HFF-Myc (cell line): ENCODE measurements around the gene RAB36.

Source experiments
- DNase-seq: peaks from one replicate; pipeline ENCODE4 v3.0.0-alpha.2; 2011; ENCODE audit warnings: low read depth; ENCODE audit errors: extremely low read depth
- H3K4me3 ChIP-seq: replicated peaks from 2 replicates; pipeline ENCODE4 v1.5.1; 2011; ENCODE audit warnings: low read depth, mild to moderate bottlenecking, control low read depth, low read length
- CTCF ChIP-seq: IDR thresholded peaks from 2 replicates; pipeline ENCODE4 v1.5.1; 2012; ENCODE audit warnings: mild to moderate bottlenecking, low read depth, low read length, control low read depth; ENCODE audit errors: missing control alignments

Gene RAB36

DNA sequence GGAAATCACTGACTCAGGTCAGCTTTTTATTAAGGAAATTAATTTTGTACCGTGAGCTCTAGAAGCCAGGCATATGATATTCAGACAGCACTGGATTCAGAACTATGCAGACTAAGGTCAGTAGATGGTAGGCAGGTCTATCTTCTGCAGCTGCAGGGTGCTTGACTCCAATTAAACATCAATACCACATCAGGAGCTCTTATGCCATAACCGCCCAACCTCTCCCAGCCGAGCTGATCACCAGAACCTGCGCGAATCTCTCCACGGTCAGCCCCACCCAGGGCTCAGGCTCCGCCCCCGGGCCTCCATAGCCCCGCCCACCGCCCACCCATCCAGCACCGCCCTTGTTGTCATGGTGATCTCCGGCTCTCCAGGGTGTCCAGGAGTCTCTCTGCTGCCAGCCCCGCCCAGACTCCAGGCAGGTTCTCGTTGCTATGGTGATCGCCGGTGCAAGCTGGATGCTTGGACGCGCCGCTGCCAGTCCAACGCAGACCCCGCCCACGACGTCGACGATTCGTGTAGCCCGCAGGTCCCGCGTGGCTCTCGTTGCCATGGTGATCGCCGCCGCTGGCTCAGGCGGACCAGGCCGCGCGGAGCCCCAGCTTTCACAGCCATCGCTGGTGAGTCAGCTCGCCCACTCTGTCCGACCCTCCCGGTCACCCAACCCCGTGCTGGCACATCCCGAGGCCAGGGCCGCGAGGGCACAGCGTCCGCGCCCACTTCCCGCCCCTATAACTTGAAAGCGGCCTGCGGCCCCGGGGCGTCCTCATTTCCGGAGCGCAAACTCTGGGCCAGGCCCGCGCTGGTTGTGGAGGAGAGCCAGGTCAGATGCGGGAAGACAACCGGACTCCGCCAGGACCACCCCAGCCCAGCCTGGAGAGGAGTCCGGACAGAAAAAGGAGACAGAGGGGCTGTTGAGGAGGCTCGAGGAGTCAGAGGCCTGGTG is at the start of gene RAB36:
Gene RAB36, plus strand, starts transcription at position 546 of the 946 bp plus-strand sequence. CDS start 1,140 bp downstream, outside the sequence.
- peak within 1 kb of the TSS; percentile 79 for H3K4me3 ChIP-seq
- TF ChIP-seq CTCF = no peak
- DNase-seq = peak; percentile 97

GRCh38 chr22:23095733-23096342 is 49.4 kb upstream of the RAB36 start:
- DNase-seq = no peak
- TF ChIP-seq CTCF = no peak
- no peak overlapping the region for H3K4me3 ChIP-seq

DNA sequence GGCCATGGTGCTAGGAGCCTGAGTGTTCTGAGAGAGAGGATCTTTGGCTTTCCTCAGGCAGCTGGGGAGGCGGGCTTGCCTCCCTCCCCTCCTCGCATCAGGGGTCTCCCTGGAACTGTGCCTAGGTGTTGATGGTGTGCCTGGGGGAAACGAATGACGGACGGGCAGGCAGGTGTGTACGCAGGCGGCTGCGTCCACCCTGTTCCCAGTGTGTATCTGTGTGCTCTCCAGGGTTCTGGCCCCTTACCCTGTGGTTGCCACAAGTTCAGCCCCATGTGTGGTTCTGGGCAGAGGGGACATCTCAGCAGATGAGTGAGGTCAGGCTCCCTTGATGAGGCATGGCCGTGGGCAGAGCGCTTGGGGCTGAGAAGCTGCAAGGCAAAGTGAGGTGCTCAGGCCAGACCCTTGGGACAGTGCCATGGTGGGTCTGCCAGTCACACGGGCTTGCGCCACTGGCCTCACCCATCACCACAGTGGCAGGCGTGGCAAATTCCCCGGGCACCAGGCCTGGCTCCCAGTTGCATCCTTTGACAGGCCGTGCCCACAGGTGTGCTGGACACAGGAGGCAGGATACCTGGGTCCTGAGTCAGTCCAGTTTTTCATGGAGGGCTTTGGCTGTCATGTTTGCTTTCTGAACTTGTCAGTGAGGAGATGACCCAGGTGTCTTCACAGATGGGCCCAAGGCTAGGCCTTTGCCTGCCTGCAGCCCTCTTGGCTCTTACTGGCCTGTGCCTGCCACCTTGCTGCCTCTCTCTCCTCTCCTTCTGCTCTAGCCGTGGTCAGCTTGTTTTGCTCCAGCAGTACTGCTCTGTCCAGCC is 47.7 kb upstream of the RAB36 start:
- no peak overlapping the region for H3K4me3 ChIP-seq
- no peak for TF ChIP-seq CTCF

GRCh38 chr22:23098230-23098705 is 47.0 kb upstream of the RAB36 start:
- DNase-seq = no peak
- H3K4me3 ChIP-seq = no peak overlapping the region
- TF ChIP-seq CTCF = no peak

More for the DNA sequence above, 47.7 kb upstream of the RAB36 start:
- no peak for DNase-seq

DNA sequence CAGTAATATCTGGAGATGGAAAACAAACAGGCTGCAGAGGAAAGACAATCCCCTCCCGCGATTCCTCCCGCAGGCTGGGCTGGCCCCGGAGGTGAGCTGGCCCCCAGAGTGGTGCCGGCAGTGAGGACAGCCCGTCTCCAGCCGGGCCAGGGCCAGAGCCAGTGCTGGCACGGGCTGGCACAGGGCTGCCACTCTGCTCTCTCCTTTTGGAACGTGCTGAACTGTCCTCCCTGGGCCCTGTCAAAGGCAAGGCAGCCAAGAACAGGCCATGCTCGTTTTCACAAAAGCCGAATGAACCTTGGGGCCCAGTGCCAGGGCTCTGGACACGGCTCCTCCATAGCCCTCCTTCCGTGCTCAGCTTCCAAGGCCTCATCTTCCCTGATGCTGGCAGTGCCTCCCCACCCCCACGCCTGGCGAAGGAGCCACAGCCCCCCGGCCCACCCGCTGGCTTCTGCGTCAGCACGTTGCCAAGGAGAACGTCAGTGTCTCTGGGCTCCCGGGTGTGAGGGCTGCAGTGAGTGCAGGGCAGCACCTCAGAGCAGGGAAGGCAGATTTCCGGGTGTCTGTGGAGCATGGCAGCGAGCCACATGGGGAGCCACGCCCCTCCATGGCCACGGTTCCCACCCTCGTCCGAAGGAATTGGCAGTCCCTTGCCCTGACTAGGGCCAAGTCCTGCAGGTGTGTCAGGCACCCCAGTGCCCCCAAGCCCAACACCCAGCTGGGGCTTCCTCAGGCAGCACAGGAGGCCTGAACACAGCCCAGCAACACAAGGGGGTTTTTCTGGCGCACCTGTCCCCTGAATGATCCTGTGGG is 46.4 kb upstream of the RAB36 start:
- H3K4me3 ChIP-seq = no peak overlapping the region
- DNase-seq = no peak
- TF ChIP-seq CTCF = no peak

DNA sequence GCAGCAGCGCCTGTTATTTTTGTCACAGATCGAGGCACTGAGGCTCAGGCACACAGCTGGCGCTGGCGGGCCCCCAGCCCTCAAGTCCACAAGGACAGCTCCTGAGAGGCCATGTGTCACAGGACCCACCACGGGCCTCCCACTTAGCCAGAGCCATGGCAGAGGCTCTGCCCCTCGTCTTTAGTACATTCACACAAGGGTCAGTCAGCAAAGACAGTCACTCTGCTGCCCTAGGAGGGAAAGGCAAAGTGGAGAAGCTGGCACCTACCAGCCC is 45.8 kb upstream of the RAB36 start:
- no peak for TF ChIP-seq CTCF
- H3K4me3 ChIP-seq = no peak overlapping the region
- DNase-seq = no peak
